ENCODE results near the gene THOC1.

DNA sequence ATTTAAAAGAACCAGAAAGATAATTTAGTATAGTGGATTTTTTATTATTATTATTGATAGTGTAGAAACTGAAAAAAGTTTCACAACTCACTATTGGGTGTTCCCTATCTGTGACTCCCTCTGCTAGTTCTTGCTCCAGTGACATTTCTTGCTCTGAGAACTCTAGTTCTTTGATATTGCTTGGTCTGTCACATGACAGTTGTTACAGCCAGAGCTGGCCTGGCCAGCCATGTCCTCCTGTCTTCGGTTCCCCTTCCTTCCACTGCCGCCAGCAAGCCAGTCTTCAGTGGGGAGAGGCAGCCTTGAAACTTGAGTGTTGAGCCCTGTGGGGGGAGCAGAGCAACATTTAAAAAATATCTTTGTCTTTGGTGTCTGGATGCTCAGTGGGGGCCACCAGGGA, 7.6 kb upstream of the THOC1 start:
- TF ChIP-seq, protein P1, sequence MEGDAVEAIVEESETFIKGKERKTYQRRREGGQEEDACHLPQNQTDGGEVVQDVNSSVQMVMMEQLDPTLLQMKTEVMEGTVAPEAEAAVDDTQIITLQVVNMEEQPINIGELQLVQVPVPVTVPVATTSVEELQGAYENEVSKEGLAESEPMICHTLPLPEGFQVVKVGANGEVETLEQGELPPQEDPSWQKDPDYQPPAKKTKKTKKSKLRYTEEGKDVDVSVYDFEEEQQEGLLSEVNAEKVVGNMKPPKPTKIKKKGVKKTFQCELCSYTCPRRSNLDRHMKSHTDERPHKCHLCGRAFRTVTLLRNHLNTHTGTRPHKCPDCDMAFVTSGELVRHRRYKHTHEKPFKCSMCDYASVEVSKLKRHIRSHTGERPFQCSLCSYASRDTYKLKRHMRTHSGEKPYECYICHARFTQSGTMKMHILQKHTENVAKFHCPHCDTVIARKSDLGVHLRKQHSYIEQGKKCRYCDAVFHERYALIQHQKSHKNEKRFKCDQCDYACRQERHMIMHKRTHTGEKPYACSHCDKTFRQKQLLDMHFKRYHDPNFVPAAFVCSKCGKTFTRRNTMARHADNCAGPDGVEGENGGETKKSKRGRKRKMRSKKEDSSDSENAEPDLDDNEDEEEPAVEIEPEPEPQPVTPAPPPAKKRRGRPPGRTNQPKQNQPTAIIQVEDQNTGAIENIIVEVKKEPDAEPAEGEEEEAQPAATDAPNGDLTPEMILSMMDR (conservative IDR thresholded peaks at IDR 0.05; ENCODE audit: low read depth, low read length), result no peak
- TF ChIP-seq MAFK (IDR thresholded peaks at IDR 0.05; ENCODE audit: low read depth, low read length) (no peak), POLR2A (IDR thresholded peaks at IDR 0.05; ENCODE audit: low read depth, low read length) (no peak), RFX5 (IDR thresholded peaks at IDR 0.05; ENCODE audit: low read depth, low read length) (no peak), FOS (IDR thresholded peaks at IDR 0.05; ENCODE audit: low read depth, low read length) (no peak), BHLHE40 (IDR thresholded peaks at IDR 0.05; ENCODE audit: low read depth, low read length) (no peak), MXI1 (IDR thresholded peaks at IDR 0.05; ENCODE audit: borderline replicate concordance, low read depth, low read length) (no peak), RAD21 (IDR thresholded peaks at IDR 0.05; ENCODE audit: low read length) (no peak)
- TF ChIP-seq, protein P2, sequence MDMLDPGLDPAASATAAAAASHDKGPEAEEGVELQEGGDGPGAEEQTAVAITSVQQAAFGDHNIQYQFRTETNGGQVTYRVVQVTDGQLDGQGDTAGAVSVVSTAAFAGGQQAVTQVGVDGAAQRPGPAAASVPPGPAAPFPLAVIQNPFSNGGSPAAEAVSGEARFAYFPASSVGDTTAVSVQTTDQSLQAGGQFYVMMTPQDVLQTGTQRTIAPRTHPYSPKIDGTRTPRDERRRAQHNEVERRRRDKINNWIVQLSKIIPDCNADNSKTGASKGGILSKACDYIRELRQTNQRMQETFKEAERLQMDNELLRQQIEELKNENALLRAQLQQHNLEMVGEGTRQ (IDR thresholded peaks at IDR 0.05; ENCODE audit: low read depth, low read length), result no peak
